Memory B cell (primary cell): ENCODE results near the gene SPA17.
A peak's percentile ranks its signal among the peaks of the same experiment; 100 is the strongest.

ENCODE experiments used
- ATAC-seq: fragments of 150-1000 bp; cut with Tn5 transposase; 2 replicates; pipeline ENCODE4 v1.10.0; 2021; ENCODE audit warnings: low read depth, mild to moderate bottlenecking, moderate library complexity
- DNase-seq, 2 donors: peaks; one replicate each; pipeline ENCODE4 v3.0.0; 2022; ENCODE audit warnings: low spot score in 2 of 2
- H3K27ac Mint-ChIP-seq: one replicate; pipeline ENCODE4 v1.8.0; 2022; ENCODE audit warnings: mild to moderate bottlenecking, moderate library complexity, mixed read lengths
- H3K27me3 Mint-ChIP-seq: one replicate; pipeline ENCODE4 v1.8.0; 2022; ENCODE audit warnings: mixed read lengths
- H3K36me3 Mint-ChIP-seq: one replicate; pipeline ENCODE4 v1.8.0; 2022; ENCODE audit warnings: mild to moderate bottlenecking, mixed read lengths
- H3K4me1 Mint-ChIP-seq: one replicate; pipeline ENCODE4 v1.8.0; 2022; ENCODE audit warnings: mixed read lengths
- H3K4me3 Mint-ChIP-seq: one replicate; pipeline ENCODE4 v1.8.0; 2022; ENCODE audit warnings: mild to moderate bottlenecking, moderate library complexity, mixed read lengths
- H3K9me3 Mint-ChIP-seq: one replicate; pipeline ENCODE4 v1.8.0; 2022; ENCODE audit warnings: mixed read lengths

SPA17 gene

DNA sequence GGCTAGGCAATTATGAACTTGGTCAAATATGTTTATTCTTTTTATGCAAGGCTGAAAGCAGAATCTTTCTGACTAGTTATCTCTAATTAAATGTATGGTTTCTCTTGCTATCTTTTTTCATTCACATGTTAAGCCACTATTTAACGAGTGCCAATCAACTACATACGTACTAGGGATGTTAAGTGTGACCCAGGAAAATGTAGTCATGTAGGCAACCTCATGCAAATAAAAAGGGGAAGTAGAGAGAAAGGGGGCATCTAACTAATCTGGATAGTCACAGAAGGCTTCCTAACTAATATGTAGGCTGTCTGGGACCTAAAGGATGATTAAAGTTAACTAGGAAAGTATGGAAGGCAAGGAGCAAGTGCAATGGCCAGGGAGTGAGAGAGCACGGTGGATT is 27.6 kb upstream of the SPA17 start:
- no peak for DNase-seq
- no peaks in the 10 kb centered on the region for H3K9me3 Mint-ChIP-seq
- no peak overlapping the region for H3K27ac Mint-ChIP-seq
- H3K4me1 Mint-ChIP-seq, result peaks cover 10% of the 10 kb centered on the region
- no peaks in the 10 kb centered on the region for H3K27me3 Mint-ChIP-seq
- ATAC-seq, result peak; percentile 88
- H3K4me3 Mint-ChIP-seq, result no peak overlapping the region
- peaks cover 2% of the 10 kb centered on the region for H3K36me3 Mint-ChIP-seq

DNA sequence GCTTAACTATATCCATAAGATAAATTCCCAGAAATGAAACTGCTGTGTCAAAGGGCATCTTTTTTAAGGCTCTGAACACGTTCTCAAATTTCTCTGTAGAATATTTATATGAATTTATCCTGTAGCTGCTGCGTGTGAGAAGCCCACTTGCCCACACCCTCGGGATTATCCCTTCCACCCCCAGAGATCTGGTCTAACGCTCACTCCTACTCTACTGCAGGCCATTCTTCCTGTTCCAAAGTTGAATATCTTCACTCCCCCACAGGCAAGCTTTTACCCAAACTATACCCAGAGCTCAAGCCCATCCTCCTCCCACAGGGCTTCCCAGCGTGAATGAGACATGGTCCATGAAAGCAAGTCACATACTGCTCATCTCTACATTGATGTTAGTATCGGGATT is 25.1 kb upstream of the SPA17 start:
- no peak for DNase-seq
- peaks cover 10% of the 10 kb centered on the region for H3K36me3 Mint-ChIP-seq
- no peaks in the 10 kb centered on the region for H3K27me3 Mint-ChIP-seq
- H3K27ac Mint-ChIP-seq, result no peak overlapping the region
- H3K9me3 Mint-ChIP-seq, result no peaks in the 10 kb centered on the region
- peaks cover 10% of the 10 kb centered on the region for H3K4me1 Mint-ChIP-seq
- ATAC-seq, result no peak
- no peak overlapping the region for H3K4me3 Mint-ChIP-seq

DNA sequence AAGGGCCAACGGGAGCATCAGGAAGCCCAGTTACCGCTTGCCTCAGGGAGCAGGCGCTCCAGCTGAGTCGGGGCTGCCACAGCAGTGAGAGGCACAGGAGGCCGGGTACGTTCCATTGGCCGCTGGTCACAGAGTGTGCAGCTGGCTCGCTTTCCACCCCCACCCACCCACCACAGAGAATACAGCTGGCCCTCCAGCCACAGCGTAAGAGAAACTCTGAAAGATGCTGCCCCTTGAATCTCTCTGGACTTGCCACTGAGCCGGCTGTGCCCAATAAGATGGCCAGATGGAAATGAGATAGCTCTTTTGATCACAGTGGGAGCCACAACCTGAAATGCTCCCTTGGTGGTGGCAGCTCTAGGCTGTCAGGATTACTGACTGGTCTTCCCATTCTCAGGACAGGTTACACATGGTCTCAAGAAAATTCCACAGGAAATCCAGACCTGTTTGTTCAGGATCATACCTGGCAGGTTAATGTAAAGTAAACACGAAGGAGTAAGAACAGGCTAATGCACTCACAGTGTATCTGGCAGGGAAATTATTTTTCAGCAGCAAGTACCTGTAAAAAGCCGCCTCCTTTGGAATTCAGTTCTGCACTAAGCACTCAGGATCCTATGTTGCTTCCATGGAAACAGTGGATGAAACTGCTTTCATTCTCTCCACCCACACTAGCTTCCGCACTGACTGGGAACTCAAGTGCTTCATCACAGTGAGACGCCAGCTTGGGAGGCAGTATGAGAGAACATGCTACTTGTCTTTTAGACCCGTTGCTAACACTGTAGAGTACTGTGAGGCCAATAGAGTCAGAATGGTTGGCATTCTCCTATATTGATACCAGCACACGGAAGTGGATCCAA is 16.7 kb upstream of the SPA17 start:
- H3K4me3 Mint-ChIP-seq, result no peak overlapping the region
- no peaks in the 10 kb centered on the region for H3K4me1 Mint-ChIP-seq
- H3K27me3 Mint-ChIP-seq, result no peaks in the 10 kb centered on the region
- no peaks in the 10 kb centered on the region for H3K9me3 Mint-ChIP-seq
- H3K27ac Mint-ChIP-seq, result no peak overlapping the region
- ATAC-seq (no peak), DNase-seq (no peak)
- peaks cover 11% of the 10 kb centered on the region for H3K36me3 Mint-ChIP-seq

- H3K4me3 Mint-ChIP-seq, result no peak overlapping the region
- ATAC-seq, result no peak
- DNase-seq, result no peak
Observed at GRCh38 chr11:124657904-124658303, 15.8 kb upstream of the SPA17 start.

GRCh38 chr11:124658501-124658900 is 15.2 kb upstream of the SPA17 start:
- H3K9me3 Mint-ChIP-seq, result no peaks in the 10 kb centered on the region
- no peaks in the 10 kb centered on the region for H3K4me1 Mint-ChIP-seq
- H3K27ac Mint-ChIP-seq, result no peak overlapping the region
- H3K4me3 Mint-ChIP-seq, result no peak overlapping the region
- DNase-seq (no peak), ATAC-seq (no peak)
- H3K36me3 Mint-ChIP-seq, result peaks cover 5% of the 10 kb centered on the region
- H3K27me3 Mint-ChIP-seq, result no peaks in the 10 kb centered on the region

More at GRCh38 chr11:124657904-124658303, 15.8 kb upstream of the SPA17 start:
- no peak overlapping the region for H3K27ac Mint-ChIP-seq
- H3K9me3 Mint-ChIP-seq, result no peaks in the 10 kb centered on the region
- no peaks in the 10 kb centered on the region for H3K4me1 Mint-ChIP-seq
- H3K36me3 Mint-ChIP-seq, result peaks cover 10% of the 10 kb centered on the region
- no peaks in the 10 kb centered on the region for H3K27me3 Mint-ChIP-seq

DNA sequence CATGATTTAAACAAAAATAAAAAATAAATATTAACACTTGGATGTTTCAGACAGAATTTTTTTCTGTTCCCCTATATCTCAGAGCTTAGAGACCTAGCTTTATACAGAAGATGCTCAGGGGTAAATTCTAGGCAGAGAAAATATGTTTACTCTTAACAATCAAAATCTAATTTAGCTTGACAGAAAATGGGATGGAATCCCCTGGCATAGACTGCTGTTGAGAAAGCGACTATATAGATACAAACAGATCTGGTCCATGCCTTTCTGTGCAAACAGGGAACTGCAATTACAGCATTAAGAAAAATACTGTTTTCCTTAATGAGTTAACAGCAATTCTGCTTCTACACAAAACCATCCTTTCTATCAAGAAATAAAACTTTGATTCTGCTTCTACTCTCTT is 14.7 kb upstream of the SPA17 start:
- H3K27ac Mint-ChIP-seq, result no peak overlapping the region
- H3K36me3 Mint-ChIP-seq, result peaks cover 5% of the 10 kb centered on the region
- no peaks in the 10 kb centered on the region for H3K4me1 Mint-ChIP-seq
- H3K4me3 Mint-ChIP-seq, result no peak overlapping the region
- ATAC-seq (no peak), DNase-seq (no peak)
- no peaks in the 10 kb centered on the region for H3K27me3 Mint-ChIP-seq
- H3K9me3 Mint-ChIP-seq, result no peaks in the 10 kb centered on the region

DNA sequence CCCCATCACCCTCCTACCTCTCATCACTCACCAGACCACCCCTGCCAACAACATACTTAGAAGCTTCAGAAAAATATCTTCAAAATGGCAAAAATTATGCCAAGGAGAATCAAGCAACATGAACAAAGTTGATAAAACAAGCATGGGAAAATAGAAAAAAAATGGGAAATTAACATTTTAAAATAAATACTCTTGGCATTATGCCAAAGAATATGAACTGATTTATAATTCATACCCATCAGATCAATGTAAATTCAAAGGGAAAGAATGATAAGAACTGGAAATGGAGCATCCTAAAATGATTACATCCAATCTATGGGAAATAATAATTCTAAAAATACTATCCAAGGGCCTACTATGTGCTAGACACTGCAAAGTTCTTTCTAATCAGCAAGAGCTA is 12.2 kb upstream of the SPA17 start:
- no peaks in the 10 kb centered on the region for H3K27me3 Mint-ChIP-seq
- H3K27ac Mint-ChIP-seq, result no peak overlapping the region
- no peaks in the 10 kb centered on the region for H3K4me1 Mint-ChIP-seq
- no peaks in the 10 kb centered on the region for H3K9me3 Mint-ChIP-seq
- DNase-seq, result no peak
- no peak overlapping the region for H3K4me3 Mint-ChIP-seq
- peaks cover 5% of the 10 kb centered on the region for H3K36me3 Mint-ChIP-seq
- no peak for ATAC-seq

DNA sequence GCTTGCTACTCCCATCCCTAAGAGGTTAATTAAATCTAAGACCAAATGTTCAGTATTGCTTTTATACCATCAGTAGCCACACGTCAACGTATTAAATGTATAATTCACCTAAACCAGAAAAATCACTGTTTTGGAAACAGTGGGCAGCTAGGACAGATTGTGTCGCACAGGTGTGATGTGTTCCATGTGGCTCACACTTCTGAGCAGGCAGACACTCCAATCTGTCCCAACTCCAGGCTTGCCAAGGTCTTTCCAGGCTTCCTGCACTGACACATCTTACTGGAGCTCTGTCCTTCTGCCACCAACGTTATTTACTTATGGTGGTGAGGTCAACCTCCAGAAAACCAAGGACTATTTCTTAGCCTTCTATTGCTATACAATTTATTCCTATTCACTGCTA is 11.6 kb upstream of the SPA17 start:
- DNase-seq, result no peak
- no peaks in the 10 kb centered on the region for H3K4me1 Mint-ChIP-seq
- no peak overlapping the region for H3K27ac Mint-ChIP-seq
- H3K4me3 Mint-ChIP-seq, result no peak overlapping the region
- no peaks in the 10 kb centered on the region for H3K9me3 Mint-ChIP-seq
- peaks cover 5% of the 10 kb centered on the region for H3K36me3 Mint-ChIP-seq
- no peak for ATAC-seq
- H3K27me3 Mint-ChIP-seq, result no peaks in the 10 kb centered on the region

GRCh38 chr11:124663861-124664260 is 9.8 kb upstream of the SPA17 start:
- Mint-ChIP-seq H3K27me3 (no peaks in the 10 kb centered on the region), H3K4me3 (no peak overlapping the region), H3K27ac (no peak overlapping the region), H3K36me3 (peaks cover 4% of the 10 kb centered on the region), H3K9me3 (no peaks in the 10 kb centered on the region), H3K4me1 (no peaks in the 10 kb centered on the region)
- no peak for ATAC-seq
- DNase-seq, result no peak

DNA sequence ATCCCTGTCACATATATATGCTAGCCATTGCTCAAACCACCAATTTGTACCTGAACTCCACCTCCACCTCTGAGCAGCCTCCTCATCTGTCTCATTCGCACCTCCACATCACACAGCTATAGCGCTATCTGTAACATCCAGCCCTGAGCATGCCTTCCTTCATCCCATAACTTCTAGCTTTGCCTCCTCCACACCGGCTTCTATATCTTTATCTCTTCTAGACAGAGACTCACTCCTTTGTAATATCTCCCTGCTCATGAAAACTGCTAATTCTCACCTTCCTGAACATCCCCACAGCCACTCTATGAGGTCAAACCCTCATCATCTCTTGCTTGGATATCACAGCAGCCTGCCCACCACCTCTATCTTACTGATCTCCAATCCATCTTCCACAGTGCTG is 6.1 kb upstream of the SPA17 start:
- DNase-seq (no peak), ATAC-seq (no peak)
- Mint-ChIP-seq H3K4me3 (no peak overlapping the region), H3K36me3 (no peaks in the 10 kb centered on the region), H3K27me3 (no peaks in the 10 kb centered on the region), H3K9me3 (no peaks in the 10 kb centered on the region), H3K27ac (no peak overlapping the region), H3K4me1 (peaks cover 3% of the 10 kb centered on the region)

DNA sequence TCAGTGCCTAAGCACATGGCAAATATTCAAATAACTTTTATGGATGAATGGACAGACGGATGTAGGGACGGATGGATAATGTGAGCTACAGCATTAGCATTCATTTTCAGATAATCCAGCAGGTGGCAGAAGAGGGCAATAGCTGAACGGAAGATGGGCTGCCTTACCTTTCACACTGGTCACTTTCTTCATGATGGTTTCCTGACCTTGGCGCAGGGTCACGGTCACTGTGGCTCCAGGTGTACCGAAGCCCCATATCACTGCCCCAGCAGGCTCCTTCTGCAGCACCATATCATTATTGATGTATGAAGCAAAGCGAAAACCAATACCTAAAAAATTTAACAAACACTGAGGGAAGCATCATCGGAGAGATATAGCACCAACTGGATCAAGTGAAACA is 4.5 kb upstream of the SPA17 start:
- no peaks in the 10 kb centered on the region for H3K27me3 Mint-ChIP-seq
- peak; percentile 32 to 63 for DNase-seq
- ATAC-seq, result no peak
- H3K27ac Mint-ChIP-seq, result no peak overlapping the region
- no peaks in the 10 kb centered on the region for H3K36me3 Mint-ChIP-seq
- H3K4me1 Mint-ChIP-seq, result peaks cover 10% of the 10 kb centered on the region
- H3K4me3 Mint-ChIP-seq, result no peak overlapping the region
- no peaks in the 10 kb centered on the region for H3K9me3 Mint-ChIP-seq

GRCh38 chr11:124670732-124671131 is 3.0 kb upstream of the SPA17 start:
- H3K9me3 Mint-ChIP-seq, result no peaks in the 10 kb centered on the region
- H3K27ac Mint-ChIP-seq, result no peak overlapping the region
- no peaks in the 10 kb centered on the region for H3K36me3 Mint-ChIP-seq
- H3K27me3 Mint-ChIP-seq, result no peaks in the 10 kb centered on the region
- DNase-seq (no peak), ATAC-seq (no peak)
- H3K4me3 Mint-ChIP-seq, result no peak overlapping the region
- H3K4me1 Mint-ChIP-seq, result peaks cover 12% of the 10 kb centered on the region

GRCh38 chr11:124672536-124673215 is 1.0 kb upstream of the SPA17 start:
- ATAC-seq, result no peak
- H3K27ac Mint-ChIP-seq, result peak overlapping the region; percentile 98

GRCh38 chr11:124674168-124674517 is 439 bp downstream of the SPA17 start:
- peaks cover 12% of the 10 kb centered on the region for H3K4me1 Mint-ChIP-seq
- no peaks in the 10 kb centered on the region for H3K27me3 Mint-ChIP-seq
- H3K4me3 Mint-ChIP-seq, result peak overlapping the region; percentile 91
- H3K27ac Mint-ChIP-seq, result peak overlapping the region; percentile 98
- no peaks in the 10 kb centered on the region for H3K9me3 Mint-ChIP-seq
- H3K36me3 Mint-ChIP-seq, result no peaks in the 10 kb centered on the region
- ATAC-seq (no peak), DNase-seq (no peak)

More at GRCh38 chr11:124672536-124673215, 1.0 kb upstream of the SPA17 start:
- Mint-ChIP-seq H3K36me3 (no peaks in the 10 kb centered on the region), H3K9me3 (no peaks in the 10 kb centered on the region), H3K4me1 (peaks cover 12% of the 10 kb centered on the region), H3K4me3 (peak overlapping the region; percentile 91), H3K27me3 (no peaks in the 10 kb centered on the region)
- DNase-seq, result no peak

- ATAC-seq (no peak), DNase-seq (no peak)
- Mint-ChIP-seq H3K4me1 (peaks cover 12% of the 10 kb centered on the region), H3K27ac (peak overlapping the region; percentile 98), H3K36me3 (no peaks in the 10 kb centered on the region), H3K4me3 (peak overlapping the region; percentile 91), H3K27me3 (no peaks in the 10 kb centered on the region), H3K9me3 (no peaks in the 10 kb centered on the region)
Observed at GRCh38 chr11:124674571-124674970, 867 bp downstream of the SPA17 start.
